ENCODE measurements around the gene C8B.

C8B gene

DNA sequence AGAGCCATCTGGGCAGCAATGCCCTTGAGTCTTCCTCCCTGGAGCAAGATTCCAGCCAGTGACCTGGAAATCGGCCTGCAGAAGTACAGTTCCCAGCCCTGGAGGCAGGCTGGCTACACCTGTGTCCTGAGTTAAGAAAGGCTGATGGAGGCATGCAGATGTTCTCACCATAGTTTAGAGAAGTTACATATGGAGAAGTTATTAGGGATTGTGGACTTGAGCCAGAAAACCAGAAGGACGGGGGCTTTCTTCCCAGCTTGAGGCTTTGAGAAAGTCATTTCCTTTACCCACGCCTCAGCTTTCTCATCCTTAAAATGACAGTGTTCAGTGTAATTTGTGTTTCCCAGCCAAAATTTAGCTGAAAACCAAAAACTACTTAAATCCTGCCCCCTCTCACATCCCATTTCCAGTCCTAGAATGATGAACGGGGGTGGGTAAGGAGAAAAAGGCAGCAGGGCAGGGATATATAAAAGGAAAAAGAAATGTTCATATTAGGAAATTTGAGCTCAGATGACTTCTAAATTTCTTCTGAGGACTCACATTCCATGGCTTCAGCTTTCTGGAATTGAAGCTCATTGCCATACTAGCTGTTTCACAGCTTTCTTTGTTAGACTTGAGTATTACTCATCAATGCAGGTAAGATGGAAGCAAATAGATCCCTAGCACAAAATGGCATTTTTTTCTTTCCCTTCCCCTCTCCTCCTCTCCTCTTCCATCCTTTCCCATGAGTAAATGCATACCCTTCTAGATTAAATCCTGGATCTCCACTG, 14.4 kb upstream of the C8B start:
- Mint-ChIP-seq H3K36me3 (no peaks in the 10 kb centered on the region), H3K4me3 (no peak overlapping the region), H3K27me3 (peaks cover 1% of the 10 kb centered on the region), H3K27ac (no peak overlapping the region), H3K9me3 (ENCODE audit: low read depth) (no peaks in the 10 kb centered on the region), H3K4me1 (ENCODE audit: low read depth) (no peaks in the 10 kb centered on the region)

DNA sequence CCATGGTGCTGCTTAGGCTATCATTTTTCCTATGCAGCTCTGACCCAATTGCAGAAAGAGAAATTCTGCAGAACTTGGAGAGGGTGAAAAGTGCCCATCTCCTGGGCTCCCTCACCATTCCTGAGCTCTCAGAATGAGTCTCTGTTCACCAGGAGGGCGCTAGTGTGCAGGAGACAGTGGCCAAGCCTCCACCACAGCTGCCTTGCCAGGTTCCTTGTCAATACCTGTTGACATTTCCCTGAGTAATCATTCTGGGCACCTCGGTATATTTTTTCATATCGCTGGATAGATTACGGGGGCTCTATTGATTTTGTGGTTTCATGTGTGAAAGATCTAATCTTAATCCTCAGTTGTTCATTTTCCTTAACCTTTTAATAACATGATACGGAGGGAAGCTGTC, 13.0 kb upstream of the C8B start:
- H3K27me3 Mint-ChIP-seq: peaks cover 1% of the 10 kb centered on the region
- H3K27ac Mint-ChIP-seq: no peak overlapping the region
- H3K36me3 Mint-ChIP-seq: no peaks in the 10 kb centered on the region
- no peaks in the 10 kb centered on the region for H3K9me3 Mint-ChIP-seq (ENCODE audit: low read depth)
- no peak overlapping the region for H3K4me3 Mint-ChIP-seq
- H3K4me1 Mint-ChIP-seq (ENCODE audit: low read depth): no peaks in the 10 kb centered on the region

- Mint-ChIP-seq H3K27me3 (peaks cover 1% of the 10 kb centered on the region), H3K9me3 (ENCODE audit: low read depth) (no peaks in the 10 kb centered on the region), H3K27ac (no peak overlapping the region), H3K4me3 (no peak overlapping the region), H3K36me3 (no peaks in the 10 kb centered on the region), H3K4me1 (ENCODE audit: low read depth) (no peaks in the 10 kb centered on the region)
These were observed 12.1 kb upstream of the C8B start for GRCh38 chr1:56977910-56978309.

DNA sequence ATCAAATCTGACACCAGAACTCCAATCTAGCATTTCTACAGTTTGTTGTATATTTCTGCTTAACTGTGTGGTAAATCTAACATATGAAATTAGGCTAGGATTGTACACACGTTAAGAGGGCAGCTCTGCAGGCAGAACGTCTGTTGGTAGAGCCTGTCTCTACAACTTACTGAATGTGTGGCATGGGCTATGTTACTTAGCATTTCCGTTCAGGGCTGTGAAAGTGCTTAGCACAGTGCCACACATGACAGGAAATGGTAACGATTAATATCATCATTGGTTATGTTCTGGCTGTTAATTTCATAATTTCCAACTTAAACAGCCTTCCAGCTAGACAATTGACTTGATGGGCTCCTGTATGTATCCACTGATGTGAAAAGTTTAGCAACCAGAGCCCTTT, 9.6 kb upstream of the C8B start:
- Mint-ChIP-seq H3K4me3 (no peak overlapping the region), H3K36me3 (no peaks in the 10 kb centered on the region), H3K9me3 (ENCODE audit: low read depth) (no peaks in the 10 kb centered on the region), H3K27ac (no peak overlapping the region), H3K4me1 (ENCODE audit: low read depth) (no peaks in the 10 kb centered on the region), H3K27me3 (peaks cover 1% of the 10 kb centered on the region)

- Mint-ChIP-seq H3K4me3 (no peak overlapping the region), H3K4me1 (ENCODE audit: low read depth) (no peaks in the 10 kb centered on the region), H3K27me3 (no peaks in the 10 kb centered on the region), H3K9me3 (ENCODE audit: low read depth) (no peaks in the 10 kb centered on the region), H3K27ac (no peak overlapping the region), H3K36me3 (no peaks in the 10 kb centered on the region)
These were observed 8.3 kb upstream of the C8B start for GRCh38 chr1:56973923-56974742.

GRCh38 chr1:56972976-56973375, 7.2 kb upstream of the C8B start:
- Mint-ChIP-seq H3K4me3 (no peak overlapping the region), H3K9me3 (ENCODE audit: low read depth) (peaks cover 3% of the 10 kb centered on the region), H3K4me1 (ENCODE audit: low read depth) (no peaks in the 10 kb centered on the region), H3K27me3 (no peaks in the 10 kb centered on the region), H3K36me3 (no peaks in the 10 kb centered on the region), H3K27ac (no peak overlapping the region)

DNA sequence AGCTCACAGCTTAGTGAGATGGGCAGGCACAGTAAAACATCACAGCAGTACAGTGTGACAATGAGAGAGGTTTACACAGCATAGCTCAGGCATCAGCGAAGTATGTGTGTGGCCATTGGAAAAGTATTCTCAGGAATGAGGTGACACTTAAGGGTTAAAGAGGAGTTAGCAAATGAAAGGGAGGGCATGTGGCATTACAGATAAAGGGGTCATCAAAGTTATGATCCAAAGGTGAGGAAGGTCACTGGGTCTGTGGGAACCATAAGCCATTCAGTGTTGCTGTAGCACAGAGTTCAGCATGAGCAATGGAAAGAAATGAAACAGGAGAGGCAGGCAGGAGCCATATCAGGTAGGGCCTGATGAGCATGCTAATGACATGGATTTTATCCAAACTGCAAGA, 4.5 kb upstream of the C8B start:
- Mint-ChIP-seq H3K4me3 (no peak overlapping the region), H3K36me3 (no peaks in the 10 kb centered on the region), H3K27me3 (no peaks in the 10 kb centered on the region), H3K27ac (no peak overlapping the region), H3K4me1 (ENCODE audit: low read depth) (no peaks in the 10 kb centered on the region), H3K9me3 (ENCODE audit: low read depth) (peaks cover 3% of the 10 kb centered on the region)

GRCh38 chr1:56968878-56969495, 3.2 kb upstream of the C8B start:
- no peak overlapping the region for H3K4me3 Mint-ChIP-seq
- no peaks in the 10 kb centered on the region for H3K4me1 Mint-ChIP-seq (ENCODE audit: low read depth)

GRCh38 chr1:56967900-56968832, 2.4 kb upstream of the C8B start:
- Mint-ChIP-seq H3K36me3 (no peaks in the 10 kb centered on the region), H3K4me3 (no peak overlapping the region)

More at GRCh38 chr1:56968878-56969495, 3.2 kb upstream of the C8B start:
- Mint-ChIP-seq H3K27ac (no peak overlapping the region), H3K36me3 (no peaks in the 10 kb centered on the region), H3K9me3 (ENCODE audit: low read depth) (peaks cover 3% of the 10 kb centered on the region), H3K27me3 (no peaks in the 10 kb centered on the region)

DNA sequence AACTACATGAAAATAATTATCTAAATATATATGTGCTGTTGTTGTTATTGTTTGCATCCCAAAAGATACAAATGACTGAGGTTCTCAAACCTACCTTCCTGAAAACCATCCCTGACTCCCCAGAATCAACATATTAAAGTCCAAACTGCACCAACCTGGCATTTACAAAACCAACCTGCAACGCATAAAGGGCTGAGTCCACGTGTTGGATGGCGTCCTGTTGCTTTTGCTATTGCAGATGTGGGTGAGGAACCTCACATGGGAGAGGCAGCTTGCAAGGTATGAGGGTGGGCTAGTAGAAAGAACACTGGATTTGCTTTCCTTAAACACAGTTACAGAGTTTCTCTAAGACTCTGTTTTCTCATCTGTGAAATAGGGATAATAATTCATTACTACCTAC, 1.5 kb upstream of the C8B start:
- Mint-ChIP-seq H3K27me3 (no peaks in the 10 kb centered on the region), H3K36me3 (no peaks in the 10 kb centered on the region), H3K9me3 (ENCODE audit: low read depth) (peaks cover 3% of the 10 kb centered on the region), H3K4me3 (no peak overlapping the region), H3K4me1 (ENCODE audit: low read depth) (no peaks in the 10 kb centered on the region), H3K27ac (no peak overlapping the region)

More at GRCh38 chr1:56967900-56968832, 2.4 kb upstream of the C8B start:
- no peaks in the 10 kb centered on the region for H3K27me3 Mint-ChIP-seq
- H3K27ac Mint-ChIP-seq: no peak overlapping the region
- peaks cover 3% of the 10 kb centered on the region for H3K9me3 Mint-ChIP-seq (ENCODE audit: low read depth)
- H3K4me1 Mint-ChIP-seq (ENCODE audit: low read depth): no peaks in the 10 kb centered on the region

- Mint-ChIP-seq H3K27ac (no peak overlapping the region), H3K4me1 (ENCODE audit: low read depth) (no peaks in the 10 kb centered on the region), H3K9me3 (ENCODE audit: low read depth) (peaks cover 3% of the 10 kb centered on the region), H3K4me3 (no peak overlapping the region), H3K36me3 (no peaks in the 10 kb centered on the region), H3K27me3 (no peaks in the 10 kb centered on the region)
These were observed 834 bp upstream of the C8B start for GRCh38 chr1:56966698-56966999.

- no peaks in the 10 kb centered on the region for H3K27me3 Mint-ChIP-seq
- H3K27ac Mint-ChIP-seq: no peak overlapping the region
- no peaks in the 10 kb centered on the region for H3K4me1 Mint-ChIP-seq (ENCODE audit: low read depth)
- no peak overlapping the region for H3K4me3 Mint-ChIP-seq
- no peaks in the 10 kb centered on the region for H3K36me3 Mint-ChIP-seq
- H3K9me3 Mint-ChIP-seq (ENCODE audit: low read depth): peaks cover 3% of the 10 kb centered on the region
These were observed 624 bp downstream of the C8B start for GRCh38 chr1:56965191-56965590.

GRCh38 chr1:56964349-56965017, 1.3 kb downstream of the C8B start:
- H3K27me3 Mint-ChIP-seq: no peaks in the 10 kb centered on the region
- peaks cover 3% of the 10 kb centered on the region for H3K9me3 Mint-ChIP-seq (ENCODE audit: low read depth)
- no peak overlapping the region for H3K27ac Mint-ChIP-seq
- H3K4me1 Mint-ChIP-seq (ENCODE audit: low read depth): no peaks in the 10 kb centered on the region
- no peaks in the 10 kb centered on the region for H3K36me3 Mint-ChIP-seq
- no peak overlapping the region for H3K4me3 Mint-ChIP-seq

- no peaks in the 10 kb centered on the region for H3K36me3 Mint-ChIP-seq
- no peak overlapping the region for H3K27ac Mint-ChIP-seq
- no peaks in the 10 kb centered on the region for H3K4me1 Mint-ChIP-seq (ENCODE audit: low read depth)
- no peak overlapping the region for H3K4me3 Mint-ChIP-seq
- no peaks in the 10 kb centered on the region for H3K27me3 Mint-ChIP-seq
- peaks cover 2% of the 10 kb centered on the region for H3K9me3 Mint-ChIP-seq (ENCODE audit: low read depth)
These were observed 2.1 kb downstream of the C8B start for GRCh38 chr1:56963667-56964066.

Data from activated naive CD8-positive, alpha-beta T cell (primary cell).